HepG2 (cell line): Measurements from ENCODE around the gene MBD3L5. TPM values are rescaled to one million over a fixed set of nuclear protein-coding genes. Genes with fewer than 3 reads are reported as not detected.
A peak's percentile ranks its signal among the peaks of the same experiment; 100 is the strongest.

Source experiments
- ATAC-seq: fragments of 200-7000 bp; cut with Tn5 transposase; 3 replicates; pipeline ENCODE4 v1.9.1; 2020; ENCODE audit warnings: mild to moderate bottlenecking, moderate library complexity
- BruUV-seq: library from RNA; stranded (reverse); fragments of 400-500 nt; replicated peaks from 2 replicates; lab custom pipeline; 2021; lab: Mats Ljungman, UMichigan
- CTCF ChIA-PET: fragments of 300-600 bp; formaldehyde crosslinking; extraction: SDS; loops from one replicate; lab custom pipeline; 2021; ENCODE audit warnings: low total read pairs, inconsistent platforms, low intra/inter-chr PET ratio; lab: Yijun Ruan, JAX
- POLR2A ChIA-PET: fragments of 350-600 bp; sonication (Branson Sonifier 250); formaldehyde crosslinking; loops from one replicate; lab custom pipeline; 2020; ENCODE audit warnings: antibody characterized with exemption, inconsistent platforms; lab: Yijun Ruan, JAX
- DNase-seq: peaks from one replicate; pipeline ENCODE4 v3.0.0-alpha.2; 2015; ENCODE audit warnings: low spot score
- FAIRE-seq: peaks from 3 replicates; lab custom pipeline; 2011; peaks lifted over from hg19 to GRCh38; lab: Jason Lieb, UNC
- H2AFZ ChIP-seq: one replicate; pipeline ENCODE4 v1.6.1; 2011; ENCODE audit warnings: low read length, inconsistent platforms
- H3K27ac ChIP-seq: fragments of 300-600 bp; 3 replicates; pipeline ENCODE4 v1.8.0; 2011; ENCODE audit warnings: mixed run types, mild to moderate bottlenecking, mixed read lengths, low read length, inconsistent platforms; ENCODE audit not compliant: insufficient read depth; ENCODE audit errors: extremely low read length
- H3K27me3 ChIP-seq, 2 experiments: fragments of 200-600 bp in 1 of 2; 2 replicates in 1 of 2; 3 replicates in 1 of 2; pipeline versions ENCODE4 v1.6.0 to v1.8.0; 2011; ENCODE audit warnings: low read length in 2 of 2, mild to moderate bottlenecking in 2 of 2, moderate library complexity in 2 of 2, inconsistent platforms in 1 of 2; ENCODE audit not compliant: insufficient read depth in 2 of 2, control insufficient read depth in 1 of 2
- H3K36me3 ChIP-seq, 2 experiments: fragments of 200-600 bp in 1 of 2; replicated peaks in 1 of 2; 2 replicates in 1 of 2; 3 replicates in 1 of 2; pipeline versions ENCODE4 v1.5.1 to v1.8.0; 2011; ENCODE audit warnings: low read length in 2 of 2, inconsistent platforms in 1 of 2; ENCODE audit not compliant: insufficient read depth in 2 of 2, control insufficient read depth in 1 of 2
- H3K4me1 ChIP-seq: 2 replicates; pipeline ENCODE4 v1.5.1; 2012; ENCODE audit warnings: low read length, inconsistent platforms; ENCODE audit not compliant: insufficient read depth
- H3K4me2 ChIP-seq: 2 replicates; pipeline ENCODE4 v1.6.0; 2011; ENCODE audit warnings: low read depth, low read length, inconsistent platforms
- H3K4me3 ChIP-seq, 3 experiments: fragments of 200-600 bp in 1 of 3; sonication (generic), shearing (Covaris generic) in 1 of 3; replicated peaks in 1 of 3; 2 replicates each; pipeline ENCODE4 v1.5.1; 2011 to 2016; ENCODE audit warnings: low read length in 3 of 3, inconsistent platforms in 2 of 3, low read depth in 2 of 3, mild to moderate bottlenecking in 2 of 3, control low read depth in 1 of 3, mixed read lengths in 1 of 3; ENCODE audit not compliant: insufficient read depth in 1 of 3
- H3K79me2 ChIP-seq: one replicate; pipeline ENCODE4 v1.6.1; 2011; ENCODE audit warnings: low read length, inconsistent platforms; ENCODE audit not compliant: insufficient read depth
- H3K9ac ChIP-seq: 2 replicates; pipeline ENCODE4 v1.6.0; 2011; ENCODE audit warnings: mild to moderate bottlenecking, low read depth, low read length, inconsistent platforms; ENCODE audit not compliant: insufficient read depth
- H3K9me3 ChIP-seq: 2 replicates; pipeline ENCODE4 v1.5.1; 2012; ENCODE audit warnings: mild to moderate bottlenecking, low read length
- H4K20me1 ChIP-seq: 2 replicates; pipeline ENCODE4 v1.6.0; 2011; ENCODE audit warnings: inconsistent platforms, mild to moderate bottlenecking, low read length, moderate library complexity; ENCODE audit not compliant: insufficient read depth
- LBX2 ChIP-seq: sonication (generic); formaldehyde crosslinking; IDR thresholded peaks from 2 replicates; pipeline ENCODE4 v1.5.0; 2020; ENCODE audit warnings: missing genetic modification reagents, mild to moderate bottlenecking, borderline replicate concordance
- MEIS1 ChIP-seq: sonication (generic); formaldehyde crosslinking; IDR thresholded peaks from 2 replicates; pipeline ENCODE4 v1.9.0; 2021; ENCODE audit warnings: mild to moderate bottlenecking, missing genetic modification reagents, moderate library complexity, borderline replicate concordance
- MEIS2 ChIP-seq: sonication (generic); formaldehyde crosslinking; IDR thresholded peaks from 2 replicates; pipeline ENCODE4 v1.9.0; 2021; ENCODE audit warnings: mild to moderate bottlenecking, missing genetic modification reagents
- THAP9 ChIP-seq: sonication (generic); formaldehyde crosslinking; IDR thresholded peaks from 2 replicates; pipeline ENCODE4; 2020; ENCODE audit warnings: missing genetic modification reagents, mild to moderate bottlenecking, borderline replicate concordance
- ZBTB43 ChIP-seq: sonication (generic); formaldehyde crosslinking; conservative IDR thresholded peaks from 2 replicates; pipeline ENCODE4 v1.4.0; 2020; ENCODE audit warnings: missing genetic modification reagents
- ZNF224 ChIP-seq: sonication (generic); formaldehyde crosslinking; IDR thresholded peaks from 2 replicates; pipeline ENCODE4 v1.5.0; 2020; ENCODE audit warnings: mild to moderate bottlenecking, missing genetic modification reagents
- ZNF253 ChIP-seq: sonication (generic); formaldehyde crosslinking; IDR thresholded peaks from 2 replicates; pipeline ENCODE4 v1.8.0; 2022; ENCODE audit warnings: mild to moderate bottlenecking, missing genetic modification reagents, borderline replicate concordance
- ZNF550 ChIP-seq: sonication (generic); formaldehyde crosslinking; IDR thresholded peaks from 2 replicates; pipeline ENCODE4 v1.4.0; 2020; ENCODE audit warnings: mild to moderate bottlenecking, missing genetic modification reagents, borderline replicate concordance
- ZNF574 ChIP-seq: sonication (generic); formaldehyde crosslinking; IDR thresholded peaks from 2 replicates; pipeline ENCODE4 v1.4.0; 2020; ENCODE audit warnings: missing genetic modification reagents
- ZNF639 ChIP-seq: conservative IDR thresholded peaks from 2 replicates; pipeline ENCODE4 v1.6.1; 2018; ENCODE audit warnings: missing genetic modification reagents
- ZSCAN29 ChIP-seq: sonication (generic); formaldehyde crosslinking; conservative IDR thresholded peaks from 2 replicates; pipeline ENCODE4 v1.4.0; 2020; ENCODE audit warnings: mild to moderate bottlenecking, missing genetic modification reagents
- WGBS: methylation state at CpG from one replicate; pipeline ENCODE4 v1.1.6; 2017; ENCODE audit warnings: low lambda C conversion rate; 5-methylcytosine and 5-hydroxymethylcytosine counted together
- in situ Hi-C: cut with HindIII; loops from 2 replicates; pipeline ENCODE4 v1.10.0; 2017; ENCODE audit warnings: low pct_unique_long_range_greater_than_20kb; ENCODE audit not compliant: extremely low pct_ligation_motif_present
- intact Hi-C: fragments of 100-400 bp; cut with micrococcal nuclease; formaldehyde crosslinking; loops from one replicate; pipeline ENCODE4 v1.10.0; 2022; ENCODE audit not compliant: unreplicated experiment
- polyA plus RNA-seq, 8 experiments: library from polyadenylated mRNA; depleted of rRNA in 3 of 8; stranded (reverse) in 7 of 8; unstranded in 1 of 8; fragments of >200 nt; fragmentation: Illumina TruSeq in 4 of 8; extraction: Trizol in 4 of 8; gene quantifications; 2 replicates each; pipeline versions ENCODE4 v1.2.1 to v1.2.3, GENCODE V29; 2011 to 2016; ENCODE audit warnings: low read depth in 4 of 8, missing spikeins in 1 of 8, mixed read lengths in 1 of 8; ENCODE audit not compliant: insufficient read depth in 1 of 8
- total RNA-seq, 5 experiments: library from RNA; depleted of rRNA; stranded (reverse); fragments of >200 nt; fragmentation: Illumina TruSeq; extraction: Trizol; gene quantifications; 2 replicates each; pipeline ENCODE4 v1.2.3, GENCODE V29; 2016; ENCODE audit warnings: low read depth in 1 of 5

MBD3L5 gene
- total and polyA plus RNA-seq, 2 of the 13 experiments (the other 11 are each of a cell fraction or from before 2014, with no cell fraction given): not detected

- 0 out of 2 replicates have a peak, but pooled peaks have one; percentile 18 for TF ChIP-seq ZNF574 (CRISPR knock-in tag)
These were observed 36.7 kb downstream of the MBD3L5 start (continued) for GRCh38 chr19:7067122-7067521.

GRCh38 chr19:7067716-7068115, 37.3 kb downstream of the MBD3L5 start:
- DNase-seq (no peak), FAIRE-seq (no peak), ATAC-seq (no peak)
- peaks cover 14% of the 10 kb centered on the region for H3K4me1 ChIP-seq
- peaks cover 11% of the 10 kb centered on the region for H3K79me2 ChIP-seq
- ChIA-PET POLR2A (no interaction called here), CTCF (no interaction called here)
- no peak overlapping the region for H3K9ac ChIP-seq
- peaks cover 7% of the 10 kb centered on the region for H3K9me3 ChIP-seq
- no peak overlapping the region for H3K4me3 ChIP-seq
- in situ Hi-C loops (no loop called here), intact Hi-C loops (no loop called here)
- H3K4me2 ChIP-seq: no peak overlapping the region
- TF ChIP-seq MEIS2 (no peak), ZNF639 (CRISPR knock-in tag) (no peak), THAP9 (no peak), MEIS1 (CRISPR knock-in tag) (no peak), ZNF253 (CRISPR knock-in tag) (no peak), ZSCAN29 (CRISPR knock-in tag) (no peak), ZNF550 (CRISPR knock-in tag) (no peak), ZNF224 (CRISPR knock-in tag) (no peak), LBX2 (CRISPR knock-in tag) (no peak), ZBTB43 (CRISPR knock-in tag) (no peak)
- H3K27ac ChIP-seq: no peak overlapping the region
- no TSS peak for BruUV-seq
- no peak overlapping the region for H2AFZ ChIP-seq
- no peaks in the 10 kb centered on the region for H4K20me1 ChIP-seq
- 64% methylated on average over 2 of the region's 2 CpGs for WGBS
- no peaks in the 10 kb centered on the region; a peak in 1 of 5 replicates for H3K27me3 ChIP-seq
- peaks cover 0 to 13% of the 10 kb centered on the region in 2 experiments; a peak in 3 of 5 replicates for H3K36me3 ChIP-seq
